H1 (cell line): ENCODE data around the gene CCNA1.

ENCODE experiments used
- ATF2 ChIP-seq: IDR thresholded peaks from 2 replicates; pipeline ENCODE4 v1.6.1; 2012; ENCODE audit warnings: low read length, inconsistent platforms
- CTCF ChIP-seq, 3 experiments: IDR thresholded peaks; 1 replicate in 2 of 3; 2 replicates in 1 of 3; pipeline versions ENCODE4 v1.5.1 to v1.6.1; 2011; ENCODE audit warnings: low read length in 3 of 3, mild to moderate bottlenecking in 3 of 3, inconsistent platforms in 2 of 3, low read depth in 1 of 3, moderate library complexity in 1 of 3; ENCODE audit not compliant: insufficient read depth in 1 of 3; ENCODE audit errors: control extremely low read depth in 1 of 3
- EGR1 ChIP-seq: IDR thresholded peaks from 2 replicates; pipeline ENCODE4 v1.6.1; 2011; ENCODE audit warnings: low read depth, low read length, borderline replicate concordance
- EP300 ChIP-seq, 2 experiments: IDR thresholded peaks; 1 replicate in 1 of 2; 2 replicates in 1 of 2; pipeline ENCODE4 v1.6.1; 2011 to 2012; ENCODE audit warnings: low read depth in 2 of 2, low read length in 2 of 2, mild to moderate bottlenecking in 2 of 2, borderline replicate concordance in 1 of 2, inconsistent platforms in 1 of 2, moderate library complexity in 1 of 2
- EZH2 ChIP-seq: fragments of 200-600 bp; sonication (generic); IDR thresholded peaks from 2 replicates; pipeline ENCODE4 v1.7.1; 2012; ENCODE audit warnings: low read depth, mild to moderate bottlenecking, moderate library complexity, low read length, inconsistent platforms; ENCODE audit not compliant: severe bottlenecking
- GABPA ChIP-seq: IDR thresholded peaks from 2 replicates; pipeline ENCODE4 v1.6.1; 2011; ENCODE audit warnings: mild to moderate bottlenecking, low read length, moderate library complexity, borderline replicate concordance; ENCODE audit not compliant: insufficient read depth
- KDM5A ChIP-seq: fragments of 200-600 bp; IDR thresholded peaks from 2 replicates; pipeline ENCODE4 v1.7.1; 2012; ENCODE audit warnings: mild to moderate bottlenecking, low read length, inconsistent platforms, mixed read lengths
- MAFK ChIP-seq: IDR thresholded peaks from 2 replicates; pipeline ENCODE4 v1.6.1; 2012; ENCODE audit warnings: low read depth, mild to moderate bottlenecking, improper control_type of control experiment, low read length
- POLR2A ChIP-seq, 2 experiments: IDR thresholded peaks; 1 replicate in 1 of 2; 2 replicates in 1 of 2; pipeline ENCODE4 v1.6.1; 2011; ENCODE audit warnings: low read depth in 2 of 2, low read length in 2 of 2, mild to moderate bottlenecking in 2 of 2; ENCODE audit errors: control extremely low read depth in 1 of 2
- RFX5 ChIP-seq: IDR thresholded peaks from 2 replicates; pipeline ENCODE4 v1.6.1; 2011; ENCODE audit warnings: low read depth, low read length, improper control_type of control experiment, borderline replicate concordance
- SAP30 ChIP-seq: fragments of 300-600 bp; sonication (generic); IDR thresholded peaks from 2 replicates; pipeline ENCODE4 v1.7.1; 2012; ENCODE audit warnings: low read length, moderate library complexity, mild to moderate bottlenecking, inconsistent platforms; ENCODE audit not compliant: insufficient read depth, insufficient replicate concordance
- SRF ChIP-seq: IDR thresholded peaks from 2 replicates; pipeline ENCODE4 v1.6.1; 2011; ENCODE audit warnings: mild to moderate bottlenecking, low read depth, low read length, moderate library complexity
- TEAD4 ChIP-seq: IDR thresholded peaks from 2 replicates; pipeline ENCODE4 v1.6.1; 2012; ENCODE audit warnings: low read depth, low read length, inconsistent platforms, mixed read lengths
- ZNF274 ChIP-seq: IDR thresholded peaks from 2 replicates; pipeline ENCODE4 v1.7.0; 2012; ENCODE audit warnings: low read length, borderline replicate concordance; ENCODE audit errors: extremely low read depth

GRCh38 chr13:36454121-36454520 is 21.8 kb downstream of the CCNA1 start:
- TF ChIP-seq EZH2 (no peak), EP300 (IDR thresholded peaks at IDR 0.05; ENCODE audit: borderline replicate concordance in 1 of 2, low read depth in 2 of 2, low read length in 2 of 2) (no peak), RFX5 (no peak), ZNF274 (no peak), GABPA (no peak), CTCF (IDR thresholded peaks at IDR 0.05; ENCODE audit: control extremely low read depth in 1 of 3, insufficient read depth in 1 of 3, low read depth in 1 of 3, low read length in 3 of 3) (no peak), POLR2A (IDR thresholded peaks at IDR 0.05; ENCODE audit: control extremely low read depth in 1 of 2, low read depth in 2 of 2, low read length in 2 of 2) (no peak), KDM5A (no peak), MAFK (no peak), SRF (no peak), TEAD4 (no peak), EGR1 (no peak), ATF2 (no peak), SAP30 (no peak)
